HG02571 (cell line): ENCODE data around the gene SYNM.

Experiments
- ATAC-seq: cut with Tn5 transposase; IDR thresholded peaks from one replicate; pipeline ENCODE4 v1.9.1; 2021; ENCODE audit warnings: mild to moderate bottlenecking, moderate library complexity; ENCODE audit not compliant: unreplicated experiment

The SYNM gene

GRCh38 chr15:99082798-99083197, 22.1 kb upstream of the SYNM start:
- ATAC-seq = no peak

- ATAC-seq = no peak
Measured at GRCh38 chr15:99084965-99085364, 19.9 kb upstream of the SYNM start.

- no peak for ATAC-seq
Measured at GRCh38 chr15:99085413-99086326, 19.2 kb upstream of the SYNM start.

GRCh38 chr15:99086327-99086667, 18.6 kb upstream of the SYNM start:
- no peak for ATAC-seq

- no peak for ATAC-seq
Measured at GRCh38 chr15:99087405-99087943, 17.4 kb upstream of the SYNM start.

GRCh38 chr15:99090011-99090699, 14.7 kb upstream of the SYNM start:
- ATAC-seq = peak; percentile 100

- ATAC-seq = no peak
Measured at GRCh38 chr15:99090938-99091337, 13.9 kb upstream of the SYNM start.

- no peak for ATAC-seq
Measured at GRCh38 chr15:99092554-99093172, 12.2 kb upstream of the SYNM start.

GRCh38 chr15:99095626-99096025, 9.3 kb upstream of the SYNM start:
- no peak for ATAC-seq

GRCh38 chr15:99096173-99096893, 8.5 kb upstream of the SYNM start:
- no peak for ATAC-seq

- no peak for ATAC-seq
Measured at GRCh38 chr15:99096894-99097426, 7.9 kb upstream of the SYNM start.

- ATAC-seq = no peak
Measured at GRCh38 chr15:99097441-99098410, 7.2 kb upstream of the SYNM start.

GRCh38 chr15:99098426-99098825, 6.5 kb upstream of the SYNM start:
- no peak for ATAC-seq

GRCh38 chr15:99098991-99099390, 5.9 kb upstream of the SYNM start:
- no peak for ATAC-seq

GRCh38 chr15:99099661-99100060, 5.2 kb upstream of the SYNM start:
- ATAC-seq = no peak

GRCh38 chr15:99100245-99101173, 4.4 kb upstream of the SYNM start:
- no peak for ATAC-seq

GRCh38 chr15:99101501-99101900, 3.4 kb upstream of the SYNM start:
- ATAC-seq = no peak
